ENCODE results near the gene NEGR1. TPM values are rescaled to one million over a fixed set of nuclear protein-coding genes. Genes with fewer than 3 reads are reported as not detected.

Gene NEGR1
- total RNA-seq, 1 donor from 2014 or later = 2.5 TPM

DNA sequence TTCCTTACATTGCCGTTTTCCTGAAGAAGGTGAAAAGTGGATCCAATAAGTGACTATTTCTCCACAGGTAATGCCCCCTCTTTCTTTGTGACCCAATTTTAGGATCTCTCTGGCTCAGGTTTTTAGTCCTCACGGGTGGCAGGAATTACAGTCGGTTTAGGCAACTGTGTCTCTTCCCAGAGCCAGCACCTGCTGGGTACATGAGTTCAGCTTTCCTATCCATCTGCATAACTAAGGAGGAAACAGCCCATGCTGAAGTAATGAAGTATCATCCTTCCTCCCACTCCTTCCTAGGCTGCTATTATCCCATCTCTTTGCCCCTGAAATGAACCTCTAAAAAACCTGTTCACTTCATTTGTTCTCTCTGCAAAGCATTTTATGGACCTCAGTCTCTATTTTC is 544.6 kb downstream of the NEGR1 start:
- no peak for DNase-seq (ENCODE audit: extremely low read depth, low read depth, low spot score)

DNA sequence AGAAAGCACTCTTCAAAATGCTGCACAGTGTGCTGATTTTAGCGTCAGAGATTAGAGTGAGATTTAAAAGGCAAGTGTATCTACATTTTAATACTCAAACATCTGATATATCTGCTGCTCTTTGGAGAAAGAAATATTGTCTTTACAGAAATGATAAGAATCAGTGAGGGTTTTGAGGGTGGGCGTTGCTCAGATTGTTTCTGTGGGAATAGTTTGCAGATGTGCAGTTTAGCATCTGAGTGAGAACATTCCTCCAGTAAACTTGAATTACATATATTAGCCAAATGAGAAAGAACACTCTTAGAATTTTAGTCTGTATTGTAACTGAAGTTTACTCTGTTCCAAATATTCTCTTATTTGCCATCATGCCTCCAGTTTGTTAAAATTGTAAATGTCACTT is 549.2 kb downstream of the NEGR1 start:
- no peak for DNase-seq (ENCODE audit: extremely low read depth, low read depth, low spot score)

- no peak for DNase-seq (ENCODE audit: extremely low read depth, low read depth, low spot score)
Observed at GRCh38 chr1:71721532-71721931, 560.8 kb downstream of the NEGR1 start.

GRCh38 chr1:71719330-71719729 is 563.0 kb downstream of the NEGR1 start:
- DNase-seq (ENCODE audit: extremely low read depth, low read depth, low spot score) = no peak

GRCh38 chr1:71717186-71717585 is 565.2 kb downstream of the NEGR1 start:
- DNase-seq (ENCODE audit: extremely low read depth, low read depth, low spot score) = no peak

- DNase-seq (ENCODE audit: extremely low read depth, low read depth, low spot score) = no peak
Observed at GRCh38 chr1:71711456-71711855, 570.9 kb downstream of the NEGR1 start.

- no peak for DNase-seq (ENCODE audit: extremely low read depth, low read depth, low spot score)
Observed at GRCh38 chr1:71706029-71706671, 576.2 kb downstream of the NEGR1 start.

DNA sequence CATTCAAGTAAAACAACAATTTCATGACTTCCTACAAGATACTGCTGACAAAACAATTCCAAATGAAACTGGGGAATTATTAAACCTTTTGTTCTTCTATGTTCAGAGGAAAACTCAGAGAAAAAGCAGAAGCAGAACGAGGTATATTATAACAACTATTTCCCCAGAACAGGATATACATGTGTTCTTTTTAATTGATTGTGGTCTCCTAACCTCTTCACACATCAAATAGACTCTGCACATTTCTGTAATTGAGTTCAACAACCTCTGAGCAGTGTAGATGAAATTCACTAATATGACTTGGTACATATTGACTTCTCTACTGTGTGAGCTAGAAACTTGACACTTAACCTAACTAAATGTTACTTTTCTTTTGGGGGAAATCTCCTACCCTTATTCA is 584.2 kb downstream of the NEGR1 start:
- DNase-seq (ENCODE audit: extremely low read depth, low read depth, low spot score) = no peak

GRCh38 chr1:71695821-71696220 is 586.5 kb downstream of the NEGR1 start:
- no peak for DNase-seq (ENCODE audit: extremely low read depth, low read depth, low spot score)

GRCh38 chr1:71695084-71695483 is 587.3 kb downstream of the NEGR1 start:
- DNase-seq (ENCODE audit: extremely low read depth, low read depth, low spot score) = no peak

- no peak for DNase-seq (ENCODE audit: extremely low read depth, low read depth, low spot score)
Observed at GRCh38 chr1:71693581-71693980, 588.8 kb downstream of the NEGR1 start.

DNA sequence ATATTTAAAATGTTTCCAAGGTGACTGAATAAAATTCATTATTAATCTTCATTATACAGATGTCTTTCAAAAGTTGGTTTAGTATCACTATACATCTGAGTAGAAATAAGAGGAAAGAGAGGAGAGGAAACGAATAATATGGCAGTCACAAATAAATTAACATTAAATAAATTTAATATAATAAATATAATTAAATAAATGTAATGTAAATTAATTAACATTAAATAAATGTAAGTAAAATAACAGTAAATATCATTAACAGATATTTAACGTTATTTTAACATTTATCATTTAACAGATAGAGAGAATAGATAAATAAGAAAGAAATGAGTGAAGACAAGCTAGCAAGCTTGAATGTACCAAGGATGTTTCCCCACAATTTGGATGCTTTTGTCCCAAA is 592.7 kb downstream of the NEGR1 start:
- DNase-seq (ENCODE audit: extremely low read depth, low read depth, low spot score) = no peak

DNA sequence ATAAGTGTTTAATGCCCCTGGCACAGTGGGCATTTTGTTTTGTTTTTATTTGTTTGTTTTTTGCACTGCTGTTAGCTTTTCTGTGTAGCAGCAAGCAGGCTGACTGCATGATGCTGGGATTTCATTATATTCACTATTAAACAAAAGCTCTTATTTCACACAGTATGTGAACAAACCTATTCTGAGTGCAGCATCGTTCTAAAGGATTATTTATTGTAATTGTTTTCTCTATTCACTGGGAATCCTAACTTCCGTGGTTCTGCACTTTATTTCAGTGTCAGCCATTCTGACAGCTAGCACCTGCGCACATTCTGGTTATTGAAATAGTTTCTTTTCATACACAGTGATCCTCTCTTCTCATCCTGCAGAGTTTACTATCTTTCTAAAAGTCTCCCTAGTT is 595.0 kb downstream of the NEGR1 start:
- no peak for DNase-seq (ENCODE audit: extremely low read depth, low read depth, low spot score)

GRCh38 chr1:71676979-71677925 is 605.1 kb downstream of the NEGR1 start:
- no peak for DNase-seq (ENCODE audit: extremely low read depth, low read depth, low spot score)

GRCh38 chr1:71668065-71668464 is 614.3 kb downstream of the NEGR1 start:
- DNase-seq (ENCODE audit: extremely low read depth, low read depth, low spot score) = no peak

- DNase-seq (ENCODE audit: extremely low read depth, low read depth, low spot score) = no peak
Observed at GRCh38 chr1:71667216-71667615, 615.1 kb downstream of the NEGR1 start.

DNA sequence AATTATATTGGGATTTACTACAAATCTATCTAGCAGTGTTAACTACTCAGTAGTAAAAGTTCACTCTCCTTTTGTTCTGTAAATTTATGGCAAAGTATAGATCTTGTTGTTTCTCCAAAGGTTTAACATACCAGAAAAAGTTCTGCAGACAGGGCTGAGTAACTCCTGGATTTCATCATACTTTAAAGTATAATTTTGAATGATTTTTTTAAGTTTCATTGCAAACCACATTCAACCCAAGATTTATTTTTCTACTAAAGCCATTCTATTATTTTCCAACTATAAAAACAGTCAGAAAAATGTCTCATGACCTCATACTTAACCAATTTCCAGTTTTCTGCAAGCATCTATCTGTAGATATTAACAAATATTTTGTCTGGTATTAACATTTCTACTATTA is 615.7 kb downstream of the NEGR1 start:
- DNase-seq (ENCODE audit: extremely low read depth, low read depth, low spot score) = no peak

- no peak for DNase-seq (ENCODE audit: extremely low read depth, low read depth, low spot score)
Observed at GRCh38 chr1:71660411-71660810, 621.9 kb downstream of the NEGR1 start.

DNA sequence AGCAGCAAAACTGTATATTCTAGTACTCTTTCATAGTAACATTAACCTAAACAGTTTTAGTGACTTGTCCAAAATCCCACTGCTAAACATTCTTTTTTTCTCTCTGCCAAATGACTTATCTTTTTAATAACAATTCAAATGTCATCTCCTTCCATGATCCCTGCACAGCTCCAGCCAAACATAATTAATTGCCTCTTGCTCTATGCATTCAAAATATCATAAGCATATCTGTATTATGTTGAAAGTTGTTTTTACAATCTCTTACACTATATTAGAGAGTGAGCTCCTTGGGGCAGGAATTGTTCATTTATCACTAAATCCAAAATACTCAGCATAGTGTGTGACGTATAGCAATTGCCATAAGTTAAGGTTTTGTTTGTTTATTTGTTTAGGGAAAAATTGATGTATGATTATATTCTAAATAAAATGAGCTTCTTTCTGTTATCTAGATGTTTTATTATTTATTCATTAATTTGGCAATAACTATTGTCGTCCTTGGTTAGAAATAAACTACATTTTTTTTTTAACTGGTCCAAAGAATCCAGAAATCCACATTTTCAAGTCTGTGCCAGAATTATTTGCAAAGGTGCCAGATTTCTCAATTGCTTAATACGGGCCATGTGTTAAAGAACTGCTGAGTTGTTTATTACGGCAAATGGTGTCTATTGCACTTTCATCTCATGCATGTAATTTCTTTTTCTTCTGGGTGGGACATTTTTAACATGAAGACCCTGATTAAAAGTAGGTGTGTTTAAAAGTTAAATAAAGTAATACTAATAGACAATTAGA is 624.3 kb downstream of the NEGR1 start:
- no peak for DNase-seq (ENCODE audit: extremely low read depth, low read depth, low spot score)

DNA sequence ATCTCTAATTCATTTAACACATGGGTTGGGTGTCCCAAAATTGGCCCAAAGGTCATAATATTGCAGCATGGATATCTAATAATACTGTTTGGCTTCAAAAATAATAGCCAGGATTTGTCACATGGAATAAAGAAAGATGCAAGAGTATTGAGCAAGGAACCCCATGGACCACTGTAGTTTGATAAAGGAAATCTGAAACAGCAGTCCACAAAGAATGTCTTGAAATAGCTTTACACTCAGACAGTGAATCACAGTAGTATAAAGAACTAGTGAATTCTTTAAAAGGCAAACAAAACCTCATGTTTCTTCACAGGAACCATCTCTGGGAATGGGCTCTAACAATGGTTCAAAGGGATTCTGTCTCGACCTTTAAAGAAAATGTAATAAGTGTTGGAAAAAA is 625.4 kb downstream of the NEGR1 start:
- DNase-seq (ENCODE audit: extremely low read depth, low read depth, low spot score) = no peak

DNA sequence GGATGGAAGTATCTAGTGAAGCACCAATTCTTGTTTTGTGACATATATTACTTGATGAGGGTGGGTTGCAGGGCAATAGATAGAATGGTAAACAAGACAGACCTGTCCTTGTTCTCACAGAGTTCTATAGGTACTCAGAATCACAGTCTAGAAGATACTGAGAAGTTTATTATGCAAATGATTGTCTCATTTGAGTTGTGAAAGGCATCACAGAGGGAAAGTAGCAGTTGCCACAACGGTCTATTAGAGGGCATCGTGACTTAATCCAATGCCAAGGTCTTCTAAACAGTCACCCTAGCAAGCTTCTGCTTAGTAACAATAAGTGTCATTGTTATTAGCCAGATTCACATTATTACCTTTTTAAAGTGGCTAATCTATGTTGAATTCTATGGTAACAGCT is 626.7 kb downstream of the NEGR1 start:
- DNase-seq (ENCODE audit: extremely low read depth, low read depth, low spot score) = no peak
